ENCODE results near the gene SLC43A2. TPM values are rescaled to one million over a fixed set of nuclear protein-coding genes. Genes with fewer than 3 reads are reported as not detected.
A peak's percentile ranks its signal among the peaks of the same experiment; 100 is the strongest.

SLC43A2 gene
- total and polyA plus RNA-seq, 7 donors, result 2.4 to 16.5 (median 7.2) TPM

- DNase-seq, result peak; percentile 97
- no peaks in the 10 kb centered on the region for H3K9me3 ChIP-seq
- H3K36me3 ChIP-seq, result no peaks in the 10 kb centered on the region
- no peaks in the 10 kb centered on the region for H3K27me3 ChIP-seq
- peak overlapping the region; percentile 57 to 74 (median 66) for H3K4me3 ChIP-seq
- peak overlapping the region; percentile 86 to 97 (median 94) for H3K27ac ChIP-seq
- TF ChIP-seq POLR2A (IDR thresholded peaks at IDR 0.05), result peak in 1 of 2 donors; percentile 43
- TF ChIP-seq, protein P1, sequence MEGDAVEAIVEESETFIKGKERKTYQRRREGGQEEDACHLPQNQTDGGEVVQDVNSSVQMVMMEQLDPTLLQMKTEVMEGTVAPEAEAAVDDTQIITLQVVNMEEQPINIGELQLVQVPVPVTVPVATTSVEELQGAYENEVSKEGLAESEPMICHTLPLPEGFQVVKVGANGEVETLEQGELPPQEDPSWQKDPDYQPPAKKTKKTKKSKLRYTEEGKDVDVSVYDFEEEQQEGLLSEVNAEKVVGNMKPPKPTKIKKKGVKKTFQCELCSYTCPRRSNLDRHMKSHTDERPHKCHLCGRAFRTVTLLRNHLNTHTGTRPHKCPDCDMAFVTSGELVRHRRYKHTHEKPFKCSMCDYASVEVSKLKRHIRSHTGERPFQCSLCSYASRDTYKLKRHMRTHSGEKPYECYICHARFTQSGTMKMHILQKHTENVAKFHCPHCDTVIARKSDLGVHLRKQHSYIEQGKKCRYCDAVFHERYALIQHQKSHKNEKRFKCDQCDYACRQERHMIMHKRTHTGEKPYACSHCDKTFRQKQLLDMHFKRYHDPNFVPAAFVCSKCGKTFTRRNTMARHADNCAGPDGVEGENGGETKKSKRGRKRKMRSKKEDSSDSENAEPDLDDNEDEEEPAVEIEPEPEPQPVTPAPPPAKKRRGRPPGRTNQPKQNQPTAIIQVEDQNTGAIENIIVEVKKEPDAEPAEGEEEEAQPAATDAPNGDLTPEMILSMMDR (IDR thresholded peaks at IDR 0.05), result peak in 1 of 4 experiments; percentile 50
- TF ChIP-seq EP300 (IDR thresholded peaks at IDR 0.05), result peak in 1 of 4 donors; percentile 18
- TF ChIP-seq POLR2AphosphoS5 (IDR thresholded peaks at IDR 0.05), result peak; percentile 36 to 66 (median 48)
- WGBS, 2 donors, result 1% methylated on average over 77 of the region's 77 CpGs
- H3K4me1 ChIP-seq, result peaks cover 0 to 30% (median 20%) of the 10 kb centered on the region in 4 donors
- intact Hi-C loops (cut with DNase I), result loop anchor here (1.0 to 10.0 kb wide), 2 partner anchors 55 to 264 kb away; no protein-coding TSS in a partner anchor
Observed at GRCh38 chr17:1628856-1629503, 346 bp upstream of the SLC43A2 start.

- intact Hi-C loops (cut with DNase I), result loop anchor here (10.0 kb wide), 1 partner anchor 263 kb away; no protein-coding TSS in a partner anchor
- no peaks in the 10 kb centered on the region for H3K9me3 ChIP-seq
- H3K4me1 ChIP-seq, result peaks cover 0 to 30% (median 20%) of the 10 kb centered on the region in 4 donors
- H3K27me3 ChIP-seq, result no peaks in the 10 kb centered on the region
- no peak for DNase-seq
- H3K4me3 ChIP-seq, result peak overlapping the region; percentile 57 to 74 (median 66)
- H3K36me3 ChIP-seq, result no peaks in the 10 kb centered on the region
- WGBS, 2 donors, result 14 to 16% methylated on average over 39 of the region's 39 CpGs
- TF ChIP-seq EP300 (IDR thresholded peaks at IDR 0.05) (no peak), POLR2AphosphoS5 (IDR thresholded peaks at IDR 0.05) (peak; percentile 14 to 58 (median 38)), POLR2A (IDR thresholded peaks at IDR 0.05) (no peak)
- TF ChIP-seq, protein P1 (IDR thresholded peaks at IDR 0.05), result no peak
- peak overlapping the region; percentile 86 to 97 (median 94) for H3K27ac ChIP-seq
Observed at GRCh38 chr17:1627182-1627981, 1.3 kb downstream of the SLC43A2 start.

DNA sequence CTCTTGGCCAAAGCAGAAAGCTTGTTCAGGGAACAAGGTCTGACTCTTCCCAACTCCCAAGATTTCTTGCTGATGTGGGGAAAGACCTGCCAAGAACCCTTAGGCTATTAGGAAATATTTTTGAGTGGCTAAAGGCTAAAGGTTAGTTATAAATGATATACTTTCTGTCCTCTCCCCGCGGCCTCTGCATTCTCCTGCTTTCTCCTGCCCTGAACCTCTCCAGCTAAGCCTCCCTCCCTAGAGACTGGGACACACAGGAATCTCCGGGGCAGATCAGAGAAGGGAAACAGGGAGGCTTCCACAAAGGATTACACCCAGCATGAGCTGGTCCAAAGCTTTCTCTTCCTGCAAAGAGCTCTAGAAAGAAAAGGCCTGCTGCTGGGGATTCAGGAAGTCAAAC, 2.3 kb downstream of the SLC43A2 start:
- DNase-seq, result no peak
- Histone ChIP-seq H3K36me3 (no peaks in the 10 kb centered on the region), H3K4me3 (no peak overlapping the region), H3K27ac (peak overlapping the region in 3 of 4 donors; percentile 29 to 92 (median 37)), H3K27me3 (no peaks in the 10 kb centered on the region), H3K4me1 (peaks cover 0 to 30% (median 20%) of the 10 kb centered on the region in 4 donors), H3K9me3 (no peaks in the 10 kb centered on the region)
- TF ChIP-seq POLR2AphosphoS5 (IDR thresholded peaks at IDR 0.05), result no peak
- WGBS, 2 donors, result 76 to 80% methylated on average over 3 of the region's 3 CpGs
- intact Hi-C loops (cut with DNase I), result loop anchor here (10.0 kb wide), 1 partner anchor 262 kb away; no protein-coding TSS in a partner anchor

- no peaks in the 10 kb centered on the region for H3K9me3 ChIP-seq
Observed at GRCh38 chr17:1625581-1625980, 3.1 kb downstream of the SLC43A2 start.

DNA sequence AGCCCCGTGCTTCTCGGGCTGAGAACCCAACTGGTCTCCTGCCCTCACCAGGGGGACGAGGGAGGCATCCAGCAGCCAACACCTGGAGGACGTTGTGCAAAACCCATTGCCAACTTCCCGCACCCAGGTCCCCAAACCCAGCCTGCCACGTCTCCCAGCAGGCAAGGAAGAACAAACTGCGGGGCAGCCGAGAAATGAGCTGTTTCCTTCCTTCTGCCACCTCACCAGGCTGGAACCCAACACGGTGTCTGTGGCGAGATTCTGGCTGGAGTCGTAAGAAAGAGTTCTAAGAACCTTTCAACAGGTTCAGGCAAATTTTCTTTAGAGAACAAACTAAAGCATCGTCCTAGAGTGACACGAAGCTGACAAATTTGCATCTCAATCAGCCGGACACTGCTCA, 3.6 kb downstream of the SLC43A2 start:
- intact Hi-C loops (cut with DNase I), result loop anchor here (10.0 kb wide), 1 partner anchor 260 kb away; no protein-coding TSS in a partner anchor

More at GRCh38 chr17:1625581-1625980, 3.1 kb downstream of the SLC43A2 start:
- DNase-seq, result no peak
- no peak overlapping the region for H3K4me3 ChIP-seq
- H3K27ac ChIP-seq, result no peak overlapping the region
- no peaks in the 10 kb centered on the region for H3K36me3 ChIP-seq
- no peaks in the 10 kb centered on the region for H3K27me3 ChIP-seq
- peaks cover 0 to 30% (median 20%) of the 10 kb centered on the region in 4 donors for H3K4me1 ChIP-seq
- TF ChIP-seq POLR2A (IDR thresholded peaks at IDR 0.05) (no peak), POLR2AphosphoS5 (IDR thresholded peaks at IDR 0.05) (no peak)
- intact Hi-C loops (cut with DNase I), result loop anchor here (10.0 kb wide), 1 partner anchor 261 kb away; no protein-coding TSS in a partner anchor
- 86 to 88% methylated on average over 6 of the region's 6 CpGs for WGBS, 2 donors

More for the DNA sequence above, 3.6 kb downstream of the SLC43A2 start:
- Histone ChIP-seq H3K36me3 (no peaks in the 10 kb centered on the region), H3K9me3 (no peaks in the 10 kb centered on the region), H3K27ac (no peak overlapping the region), H3K27me3 (no peaks in the 10 kb centered on the region), H3K4me3 (no peak overlapping the region), H3K4me1 (peaks cover 0 to 28% (median 19%) of the 10 kb centered on the region in 4 donors)
- WGBS, 2 donors, result 77 to 91% methylated on average over 14 of the region's 14 CpGs
- TF ChIP-seq POLR2A (IDR thresholded peaks at IDR 0.05), result no peak
- TF ChIP-seq POLR2AphosphoS5 (IDR thresholded peaks at IDR 0.05), result no peak
- TF ChIP-seq EP300 (IDR thresholded peaks at IDR 0.05), result no peak
- TF ChIP-seq, protein P1 (IDR thresholded peaks at IDR 0.05), result no peak
- DNase-seq, result no peak

Measured in sigmoid colon (tissue), 7 donors.